Chondrocyte (in vitro differentiated cells): ENCODE data around the gene ESPNL. TPM values are rescaled to one million over a fixed set of nuclear protein-coding genes. Genes with fewer than 3 reads are reported as not detected.

ENCODE experiments used
- DNase-seq: peaks from one replicate; pipeline ENCODE4 v3.0.0; 2021; ENCODE audit warnings: mixed read lengths, low spot score
- H3K27ac Mint-ChIP-seq: one replicate; pipeline ENCODE4 v1.8.0; 2021; ENCODE audit warnings: mild to moderate bottlenecking, moderate library complexity, mixed read lengths; ENCODE audit not compliant: unreplicated experiment
- H3K27me3 Mint-ChIP-seq: 2 replicates; pipeline ENCODE4 v1.8.0; 2021; ENCODE audit warnings: low read depth, mixed read lengths
- H3K36me3 Mint-ChIP-seq: 2 replicates; pipeline ENCODE4 v1.8.0; 2021; ENCODE audit warnings: low read depth, mixed read lengths
- H3K4me1 Mint-ChIP-seq: 2 replicates; pipeline ENCODE4 v1.8.0; 2021; ENCODE audit warnings: low read depth, mild to moderate bottlenecking, mixed read lengths
- H3K4me3 Mint-ChIP-seq: one replicate; pipeline ENCODE4 v1.8.0; 2021; ENCODE audit warnings: mild to moderate bottlenecking, moderate library complexity, mixed read lengths; ENCODE audit not compliant: unreplicated experiment
- H3K9me3 Mint-ChIP-seq: 2 replicates; pipeline ENCODE4 v1.8.0; 2021; ENCODE audit warnings: low read depth, mixed read lengths
- CTCF ChIP-seq: fragments of 200-600 bp; sonication (generic); IDR thresholded peaks from 2 replicates; pipeline ENCODE4 v1.5.0; 2021; ENCODE audit warnings: antibody characterized with exemption, mild to moderate bottlenecking, moderate library complexity
- total RNA-seq: library from RNA; stranded (reverse); gene quantifications from 3 replicates; pipeline ENCODE4 v1.2.1, GENCODE V29; 2021

ESPNL gene
- total RNA-seq, 1 donor from 2014 or later = 0.07 TPM

GRCh38 chr2:238142382-238143205 is 42.5 kb downstream of the ESPNL start:
- peak overlapping the region; percentile 68 for H3K4me3 Mint-ChIP-seq
- no peaks in the 10 kb centered on the region for H3K27me3 Mint-ChIP-seq
- no peak for TF ChIP-seq CTCF
- peaks cover 9% of the 10 kb centered on the region for H3K36me3 Mint-ChIP-seq
- no peak for DNase-seq
- peak overlapping the region; percentile 70 for H3K27ac Mint-ChIP-seq
- H3K9me3 Mint-ChIP-seq = no peaks in the 10 kb centered on the region
- H3K4me1 Mint-ChIP-seq = peaks cover 46% of the 10 kb centered on the region

GRCh38 chr2:238143239-238143951 is 43.3 kb downstream of the ESPNL start:
- Mint-ChIP-seq H3K4me1 (peaks cover 38% of the 10 kb centered on the region), H3K27me3 (no peaks in the 10 kb centered on the region), H3K36me3 (peaks cover 9% of the 10 kb centered on the region), H3K9me3 (no peaks in the 10 kb centered on the region), H3K4me3 (peak overlapping the region; percentile 55), H3K27ac (peak overlapping the region; percentile 70)
- DNase-seq = no peak
- TF ChIP-seq CTCF = no peak

- Mint-ChIP-seq H3K36me3 (peaks cover 9% of the 10 kb centered on the region), H3K27ac (no peak overlapping the region), H3K4me3 (no peak overlapping the region), H3K9me3 (no peaks in the 10 kb centered on the region), H3K4me1 (peaks cover 35% of the 10 kb centered on the region), H3K27me3 (no peaks in the 10 kb centered on the region)
- no peak for TF ChIP-seq CTCF
- no peak for DNase-seq
Observed at GRCh38 chr2:238144262-238144661, 44.1 kb downstream of the ESPNL start.

- DNase-seq = no peak
- Mint-ChIP-seq H3K9me3 (no peaks in the 10 kb centered on the region), H3K27ac (no peak overlapping the region), H3K27me3 (no peaks in the 10 kb centered on the region), H3K4me1 (peaks cover 30% of the 10 kb centered on the region), H3K4me3 (no peak overlapping the region), H3K36me3 (peaks cover 9% of the 10 kb centered on the region)
- TF ChIP-seq CTCF = no peak
Observed at GRCh38 chr2:238145046-238145445, 44.9 kb downstream of the ESPNL start.

- H3K4me3 Mint-ChIP-seq = no peak overlapping the region
- H3K27ac Mint-ChIP-seq = no peak overlapping the region
- H3K9me3 Mint-ChIP-seq = no peaks in the 10 kb centered on the region
- H3K36me3 Mint-ChIP-seq = peaks cover 9% of the 10 kb centered on the region
- H3K27me3 Mint-ChIP-seq = no peaks in the 10 kb centered on the region
- H3K4me1 Mint-ChIP-seq = peaks cover 28% of the 10 kb centered on the region
- DNase-seq = no peak
- no peak for TF ChIP-seq CTCF
Observed at GRCh38 chr2:238145851-238146250, 45.7 kb downstream of the ESPNL start.
